GM18907 (cell line): Measurements from ENCODE around the gene CYB561A3.

ENCODE experiments used
- ATAC-seq: cut with Tn5 transposase; IDR thresholded peaks from one replicate; pipeline ENCODE4 v1.9.1; 2021; ENCODE audit warnings: mild to moderate bottlenecking, moderate library complexity; ENCODE audit not compliant: unreplicated experiment

CYB561A3 gene

DNA sequence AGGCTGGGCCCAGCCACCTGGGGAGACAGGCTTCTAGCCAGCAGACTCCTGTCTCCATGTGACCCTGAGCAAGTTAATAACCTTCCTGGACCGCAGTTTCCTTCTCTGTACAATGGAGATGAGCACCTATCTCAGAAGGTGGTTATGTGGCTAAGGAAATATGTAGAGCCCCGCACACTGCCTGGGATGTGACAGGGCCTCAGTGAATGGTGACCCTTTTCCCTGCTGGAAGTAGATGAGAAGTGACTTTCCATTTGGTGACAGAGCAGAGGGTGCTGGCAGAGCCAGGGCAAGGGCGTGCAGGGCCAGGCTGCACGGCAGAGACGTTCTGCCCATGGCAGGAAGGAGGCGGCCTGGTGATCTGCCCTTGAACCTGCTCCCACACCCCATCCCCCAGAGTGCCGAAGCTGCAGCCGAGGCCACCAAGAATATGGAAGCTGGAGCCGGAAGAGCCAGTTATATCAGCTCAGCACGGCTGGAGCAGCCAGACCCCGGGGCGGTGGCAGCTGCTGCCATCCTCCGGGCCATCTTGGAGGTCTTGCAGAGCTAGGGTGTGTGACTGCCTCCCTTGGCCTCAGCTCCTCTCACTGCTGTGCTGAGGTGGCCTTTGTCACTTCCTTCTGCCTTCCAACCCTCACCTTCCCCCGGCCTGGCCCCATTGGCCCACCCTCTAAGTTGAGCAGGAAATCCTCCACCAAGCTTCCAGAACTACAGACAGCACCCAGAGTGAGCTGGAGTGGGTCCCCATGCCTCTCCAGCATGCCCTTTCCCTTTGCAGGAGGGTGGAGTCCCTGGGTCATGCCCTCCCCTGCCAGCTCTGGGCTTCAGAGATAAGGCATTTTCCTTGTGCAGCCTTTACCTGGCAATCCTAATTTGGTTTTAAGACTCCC, 15.5 kb downstream of the CYB561A3 start:
- no peak for ATAC-seq

DNA sequence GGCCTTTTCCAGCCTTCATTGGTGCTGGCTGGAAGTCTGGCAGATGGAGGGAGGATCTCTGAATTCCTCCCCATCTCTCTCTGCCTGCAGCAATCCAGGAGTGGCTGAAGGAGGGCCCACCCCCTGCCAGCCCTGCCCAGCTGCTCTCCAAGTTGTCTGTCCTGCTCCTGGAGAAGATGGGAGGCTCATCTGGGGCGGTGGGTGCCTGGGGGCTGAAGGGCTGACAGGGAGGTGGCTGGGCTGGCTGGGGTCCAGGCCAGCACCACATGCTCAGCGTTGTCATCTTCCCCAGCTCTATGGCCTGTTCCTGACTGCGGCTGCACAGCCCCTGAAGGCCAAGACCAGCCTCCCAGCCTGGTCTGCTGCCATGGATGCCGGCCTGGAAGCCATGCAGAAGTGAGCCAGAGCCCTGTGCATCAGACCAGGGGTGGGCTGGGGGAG, 16.5 kb downstream of the CYB561A3 start:
- ATAC-seq, result no peak

DNA sequence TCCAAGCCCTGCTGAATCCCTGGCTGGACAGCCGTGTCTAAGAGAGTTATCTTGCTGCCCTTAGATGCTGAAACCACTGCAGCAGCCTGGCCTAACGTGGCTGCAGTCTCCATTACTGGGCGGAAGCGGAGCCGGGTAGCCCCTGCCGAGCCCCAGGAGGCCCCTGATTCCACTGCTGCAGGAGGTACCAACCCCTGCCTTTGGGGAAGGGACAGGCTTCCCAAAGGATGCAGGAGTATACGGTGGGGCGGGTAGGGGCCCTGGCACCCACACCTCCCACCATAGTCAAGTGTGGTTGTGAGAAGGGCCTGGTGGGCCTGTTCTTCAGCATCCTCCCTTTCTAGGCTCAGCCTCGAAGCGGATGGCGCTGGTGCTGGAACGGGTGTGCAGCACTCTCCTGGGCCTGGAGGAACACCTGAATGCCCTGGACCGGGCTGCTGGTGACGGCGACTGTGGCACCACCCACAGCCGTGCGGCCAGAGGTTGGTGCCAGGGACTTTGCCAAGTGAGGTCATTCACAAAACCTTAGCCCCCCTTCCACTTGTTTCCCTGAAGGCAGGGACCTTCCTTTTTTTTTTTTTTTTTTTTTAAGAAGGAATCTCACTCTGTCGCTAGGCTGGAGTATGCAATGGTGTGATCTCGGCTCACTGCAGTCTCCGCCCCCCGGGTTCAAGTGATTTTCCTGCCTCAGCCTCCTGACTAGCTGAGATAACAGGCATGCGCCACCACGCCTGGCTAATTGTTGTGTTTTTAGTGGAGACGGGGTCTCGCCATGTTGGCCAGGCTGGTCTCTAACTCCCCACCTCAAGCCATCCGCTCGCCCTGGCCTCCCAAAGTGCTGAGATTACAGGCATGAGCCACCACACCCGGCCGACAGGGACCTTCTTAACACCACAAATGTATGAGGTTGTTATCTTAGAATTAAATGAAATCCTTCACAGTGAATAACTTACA, 17.6 kb downstream of the CYB561A3 start:
- ATAC-seq, result no peak

GRCh38 chr11:61342207-61342803, 19.4 kb downstream of the CYB561A3 start:
- no peak for ATAC-seq

GRCh38 chr11:61341706-61342105, 20.0 kb downstream of the CYB561A3 start:
- no peak for ATAC-seq

DNA sequence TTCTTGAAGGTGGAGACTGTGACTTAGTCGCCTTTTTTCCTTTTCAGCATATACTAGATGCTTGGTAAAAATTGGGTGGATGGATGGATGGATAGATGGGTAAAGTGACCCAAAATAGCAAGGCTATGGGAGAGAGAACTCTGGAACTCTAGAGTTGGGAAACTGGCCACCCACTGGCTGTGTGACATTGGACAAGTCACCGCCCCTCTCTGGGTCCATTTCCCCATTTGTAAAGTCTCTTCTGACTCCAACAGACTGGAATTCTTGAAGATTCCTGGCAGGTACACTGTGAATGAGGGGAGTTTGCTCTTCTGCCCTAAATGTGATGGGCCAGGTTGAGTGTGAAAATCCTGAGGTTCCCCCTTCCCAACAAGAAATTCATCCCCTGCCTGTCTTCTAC, 20.7 kb downstream of the CYB561A3 start:
- no peak for ATAC-seq

GRCh38 chr11:61339490-61339878, 22.2 kb downstream of the CYB561A3 start:
- no peak for ATAC-seq

- ATAC-seq, result no peak
Observed at GRCh38 chr11:61338783-61339489, 22.7 kb downstream of the CYB561A3 start.

DNA sequence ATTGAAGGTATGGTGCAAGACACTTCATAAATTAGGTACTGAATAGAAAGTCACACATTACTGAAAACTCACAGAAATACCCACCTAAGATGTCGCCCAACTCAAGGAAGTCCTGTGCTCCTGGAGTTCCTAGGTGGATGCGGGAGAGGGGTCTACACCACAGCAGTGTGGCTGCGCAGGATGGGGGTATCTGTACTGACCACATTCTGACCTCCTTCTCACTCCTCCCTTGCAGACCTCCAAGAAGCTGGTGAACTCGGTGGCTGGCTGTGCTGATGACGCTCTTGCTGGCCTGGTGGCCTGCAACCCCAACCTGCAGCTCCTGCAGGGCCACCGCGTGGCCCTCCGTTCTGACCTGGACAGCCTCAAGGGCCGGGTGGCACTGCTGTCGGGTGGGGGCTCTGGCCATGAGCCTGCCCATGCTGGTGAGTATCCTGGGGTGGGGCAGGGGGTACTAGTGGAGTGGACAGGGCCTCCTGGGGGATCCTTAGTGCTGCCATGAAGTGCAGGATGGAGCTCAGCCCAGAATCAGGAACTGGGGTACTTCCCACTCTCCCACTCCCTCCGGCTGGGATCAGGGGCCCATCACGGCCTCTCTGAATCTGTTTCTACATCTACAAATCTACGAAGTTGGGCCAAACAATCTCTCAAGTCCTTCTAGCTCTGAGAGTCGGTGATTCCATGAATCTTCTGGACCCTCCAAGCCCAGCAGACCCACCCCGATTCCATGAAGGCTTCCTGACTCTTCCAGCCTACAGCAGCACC, 23.8 kb downstream of the CYB561A3 start:
- no peak for ATAC-seq

- peak; percentile 55 for ATAC-seq
Observed at GRCh38 chr11:61336171-61336935, 25.3 kb downstream of the CYB561A3 start.

GRCh38 chr11:61335355-61335710, 26.3 kb downstream of the CYB561A3 start:
- no peak for ATAC-seq

GRCh38 chr11:61334434-61335354, 27.0 kb downstream of the CYB561A3 start:
- no peak for ATAC-seq

- peak; percentile 19 for ATAC-seq
Observed at GRCh38 chr11:61333550-61334433, 27.9 kb downstream of the CYB561A3 start.

GRCh38 chr11:61332797-61333549, 28.7 kb downstream of the CYB561A3 start, which contains the start of the genes DDB1 and TKFC:
DDB1 (minus strand) TSS chr11:61333105; CDS start chr11:61332968, 137 bp downstream.
TKFC (plus strand) TSS chr11:61333228; CDS start chr11:61334729, 1,501 bp downstream.
- peak; percentile 86 for ATAC-seq

- peak; percentile 4 for ATAC-seq
Observed at GRCh38 chr11:61332281-61332796, 29.3 kb downstream of the CYB561A3 start.

DNA sequence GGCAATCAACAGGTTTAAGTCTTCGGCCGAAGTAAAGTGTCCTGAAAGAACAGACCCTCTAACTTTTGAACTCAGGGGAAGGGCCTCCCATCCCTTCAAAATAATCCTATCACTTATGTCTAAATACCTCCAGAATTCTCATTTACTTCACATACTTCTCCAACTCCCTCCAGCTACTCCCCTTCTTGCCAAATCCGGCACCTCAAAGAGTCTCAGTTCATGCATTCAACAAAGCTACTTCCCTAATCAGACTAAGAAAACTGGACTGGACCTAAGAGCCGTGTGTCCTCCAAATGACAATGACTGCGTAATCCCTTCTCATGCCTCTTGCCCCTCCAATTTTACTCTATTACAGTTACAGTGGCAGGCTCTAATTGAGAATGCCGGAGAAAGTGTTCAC, 30.0 kb downstream of the CYB561A3 start:
- ATAC-seq, result no peak
